ENCODE results near the gene ABHD4.
"Not testable (repeated sequence)": the region's sequence is repeated elsewhere in the genome, so short reads cannot be mapped to it uniquely, and the experiment has no call there.

Gene ABHD4

DNA sequence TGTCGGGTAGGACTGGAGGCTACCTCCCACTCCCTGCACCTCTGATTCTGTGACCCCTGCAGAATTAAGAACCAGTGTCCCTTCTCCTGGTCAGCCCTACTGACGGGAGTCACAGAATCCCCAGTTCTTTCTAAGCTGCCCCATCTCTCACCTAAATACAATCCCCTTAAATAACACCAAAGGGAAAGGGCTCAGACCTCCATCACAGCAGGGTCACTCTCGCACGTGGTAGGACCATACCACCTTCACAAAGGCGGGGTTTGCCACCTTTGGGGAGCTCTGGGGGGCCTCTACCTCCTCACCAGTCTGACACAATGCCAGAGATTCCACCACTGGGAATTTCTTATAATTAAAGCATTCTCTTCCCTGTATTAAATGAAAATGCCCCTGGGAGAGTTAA lies 44.7 kb upstream of the ABHD4 start:
- no peak overlapping the region for H3K4me3 ChIP-seq (ENCODE audit: low read length)
- TF ChIP-seq, protein P1, sequence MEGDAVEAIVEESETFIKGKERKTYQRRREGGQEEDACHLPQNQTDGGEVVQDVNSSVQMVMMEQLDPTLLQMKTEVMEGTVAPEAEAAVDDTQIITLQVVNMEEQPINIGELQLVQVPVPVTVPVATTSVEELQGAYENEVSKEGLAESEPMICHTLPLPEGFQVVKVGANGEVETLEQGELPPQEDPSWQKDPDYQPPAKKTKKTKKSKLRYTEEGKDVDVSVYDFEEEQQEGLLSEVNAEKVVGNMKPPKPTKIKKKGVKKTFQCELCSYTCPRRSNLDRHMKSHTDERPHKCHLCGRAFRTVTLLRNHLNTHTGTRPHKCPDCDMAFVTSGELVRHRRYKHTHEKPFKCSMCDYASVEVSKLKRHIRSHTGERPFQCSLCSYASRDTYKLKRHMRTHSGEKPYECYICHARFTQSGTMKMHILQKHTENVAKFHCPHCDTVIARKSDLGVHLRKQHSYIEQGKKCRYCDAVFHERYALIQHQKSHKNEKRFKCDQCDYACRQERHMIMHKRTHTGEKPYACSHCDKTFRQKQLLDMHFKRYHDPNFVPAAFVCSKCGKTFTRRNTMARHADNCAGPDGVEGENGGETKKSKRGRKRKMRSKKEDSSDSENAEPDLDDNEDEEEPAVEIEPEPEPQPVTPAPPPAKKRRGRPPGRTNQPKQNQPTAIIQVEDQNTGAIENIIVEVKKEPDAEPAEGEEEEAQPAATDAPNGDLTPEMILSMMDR (IDR thresholded peaks at IDR 0.05; ENCODE audit: insufficient read depth, low read depth, low read length, missing control alignments), result no peak
- no peak for DNase-seq (ENCODE audit: low read depth)

- H3K4me3 ChIP-seq (ENCODE audit: low read length); DNase-seq (ENCODE audit: low read depth): not testable (repeated sequence)
These were observed 44.1 kb upstream of the ABHD4 start for GRCh38 chr14:22553861-22554497.

DNA sequence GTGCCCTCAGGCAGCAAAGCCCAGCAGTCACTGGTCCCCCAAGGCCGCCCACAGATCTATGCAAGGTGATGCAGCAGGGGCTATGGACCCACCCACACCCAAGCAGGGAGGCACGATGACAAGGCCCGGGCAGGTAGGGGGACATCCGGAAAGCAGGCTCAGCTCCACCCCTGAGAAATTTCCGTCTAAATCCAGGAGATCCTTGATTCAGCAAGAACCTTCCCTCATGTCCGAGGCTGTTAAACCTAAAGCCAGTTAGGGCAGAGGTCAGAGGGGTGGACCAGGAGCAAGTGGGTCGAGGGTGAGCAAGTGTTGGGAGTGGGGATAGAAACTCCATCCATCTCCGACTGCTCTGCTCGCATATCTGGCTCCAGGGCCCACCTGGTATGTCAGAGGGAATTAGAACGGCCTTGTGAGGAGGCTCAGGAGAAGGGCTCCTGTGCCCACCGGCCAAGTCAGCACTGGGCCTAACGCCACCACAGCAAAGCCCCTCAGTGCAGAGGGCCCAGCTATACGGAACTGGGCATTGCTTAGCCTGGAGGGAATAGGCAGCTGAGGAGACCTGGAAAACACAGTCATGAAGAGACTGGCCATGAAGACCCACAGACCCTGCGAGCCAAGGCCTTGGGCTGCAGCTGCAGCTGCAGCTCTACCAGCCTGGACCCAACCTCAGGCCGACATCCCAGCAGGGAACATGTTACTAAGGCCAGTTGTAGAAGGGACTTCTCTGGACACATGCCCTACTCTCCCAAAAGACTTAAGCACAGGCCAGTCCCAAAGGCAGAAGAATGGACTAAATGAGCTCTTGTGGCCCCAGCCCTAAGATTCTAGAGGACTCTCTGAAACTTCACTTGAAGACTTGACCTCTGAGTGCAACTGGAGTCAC lies 43.4 kb upstream of the ABHD4 start:
- DNase-seq (ENCODE audit: low read depth), result no peak
- TF ChIP-seq, protein P1 (IDR thresholded peaks at IDR 0.05; ENCODE audit: insufficient read depth, low read depth, low read length, missing control alignments), result no peak
- H3K4me3 ChIP-seq (ENCODE audit: low read length), result no peak overlapping the region

GRCh38 chr14:22555384-22556011 lies 42.6 kb upstream of the ABHD4 start:
- TF ChIP-seq, protein P1 (IDR thresholded peaks at IDR 0.05; ENCODE audit: insufficient read depth, low read depth, low read length, missing control alignments), result no peak
- H3K4me3 ChIP-seq (ENCODE audit: low read length), result no peak overlapping the region
- peak; percentile 63 for DNase-seq (ENCODE audit: low read depth)

- no peak overlapping the region for H3K4me3 ChIP-seq (ENCODE audit: low read length)
- TF ChIP-seq, protein P1 (IDR thresholded peaks at IDR 0.05; ENCODE audit: insufficient read depth, low read depth, low read length, missing control alignments), result peak; percentile 2
- peak; percentile 94 for DNase-seq (ENCODE audit: low read depth)
These were observed 41.8 kb upstream of the ABHD4 start for GRCh38 chr14:22556021-22556989.

GRCh38 chr14:22556990-22557623 lies 41.0 kb upstream of the ABHD4 start:
- TF ChIP-seq, protein P1 (IDR thresholded peaks at IDR 0.05; ENCODE audit: insufficient read depth, low read depth, low read length, missing control alignments), result peak; percentile 82
- DNase-seq (ENCODE audit: low read depth), result peak; percentile 72
- no peak overlapping the region for H3K4me3 ChIP-seq (ENCODE audit: low read length)
